GM18909 (cell line): Measurements from ENCODE around the gene ATG7.
A peak's percentile ranks its signal among the peaks of the same experiment; 100 is the strongest.
"Not testable (repeated sequence)": the region's sequence is repeated elsewhere in the genome, so short reads cannot be mapped to it uniquely, and the experiment has no call there.

Experiments
- ATAC-seq: cut with Tn5 transposase; IDR thresholded peaks from one replicate; pipeline ENCODE4 v1.9.1; 2021; ENCODE audit warnings: mild to moderate bottlenecking; ENCODE audit not compliant: unreplicated experiment, poor library complexity

ATG7 gene

DNA sequence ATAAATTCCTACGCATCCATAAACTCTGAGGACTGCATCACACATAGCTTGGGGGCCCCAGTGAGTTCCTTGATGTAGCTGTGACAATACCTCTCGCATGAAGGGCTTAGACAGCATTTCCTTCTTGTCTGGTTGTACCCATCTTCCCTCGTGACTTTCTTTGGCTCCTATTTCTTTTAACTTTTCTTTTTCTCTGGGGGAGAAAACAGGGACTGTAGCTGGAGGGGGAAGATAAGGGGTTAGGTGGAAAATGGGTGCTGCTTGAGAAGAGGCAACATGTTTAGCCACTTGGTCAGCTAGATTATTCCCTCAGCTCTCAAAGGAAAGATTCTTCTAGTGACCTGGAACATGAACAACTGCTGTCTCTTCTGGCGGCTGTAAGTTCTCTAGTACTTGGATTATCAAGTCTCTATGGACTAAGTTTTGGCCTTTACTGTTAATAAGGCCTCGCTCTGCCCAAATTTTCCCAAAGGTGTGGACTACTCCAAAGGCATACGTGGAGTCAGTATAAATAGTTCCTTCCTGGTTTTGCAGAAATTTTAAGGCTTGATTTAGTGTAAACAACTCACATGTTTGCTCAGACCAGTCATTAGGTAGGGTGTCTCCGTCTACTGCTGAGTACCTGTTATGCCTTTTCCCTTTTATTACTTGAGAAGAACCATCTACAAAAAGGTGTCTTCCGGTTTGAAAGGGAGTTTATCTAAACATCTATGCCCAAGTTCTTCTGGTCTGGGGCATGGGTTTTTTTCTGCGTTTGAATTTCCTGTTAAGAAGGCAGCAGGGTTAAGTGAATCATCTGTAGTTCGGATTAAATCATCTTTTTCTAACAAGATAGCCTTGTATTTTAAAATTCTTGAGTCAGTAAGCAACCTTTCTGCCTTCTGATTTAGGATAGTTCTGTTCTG lies 21.0 kb upstream of the ATG7 start:
- ATAC-seq = no peak

GRCh38 chr3:11251807-11252176 lies 20.4 kb upstream of the ATG7 start:
- ATAC-seq = no peak

DNA sequence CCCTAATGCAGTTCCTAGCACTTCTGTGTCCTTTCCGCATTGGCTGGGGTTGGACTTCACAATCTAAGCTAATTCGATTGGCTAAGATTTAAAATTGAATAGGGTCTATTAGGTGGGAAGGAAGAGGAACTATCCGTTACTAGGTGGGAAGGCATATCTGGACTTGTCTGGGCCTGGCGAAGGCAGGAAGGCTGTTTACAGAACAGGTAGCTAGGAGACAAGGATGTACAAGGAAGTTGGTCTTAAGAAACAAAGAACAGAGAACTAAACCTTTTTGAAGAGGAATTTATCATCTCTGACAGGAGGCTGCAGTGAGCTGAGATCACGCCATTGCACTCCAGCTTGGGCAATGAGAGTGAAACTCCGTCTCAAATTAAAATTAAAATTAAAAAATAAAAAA lies 17.3 kb upstream of the ATG7 start:
- ATAC-seq = no peak

DNA sequence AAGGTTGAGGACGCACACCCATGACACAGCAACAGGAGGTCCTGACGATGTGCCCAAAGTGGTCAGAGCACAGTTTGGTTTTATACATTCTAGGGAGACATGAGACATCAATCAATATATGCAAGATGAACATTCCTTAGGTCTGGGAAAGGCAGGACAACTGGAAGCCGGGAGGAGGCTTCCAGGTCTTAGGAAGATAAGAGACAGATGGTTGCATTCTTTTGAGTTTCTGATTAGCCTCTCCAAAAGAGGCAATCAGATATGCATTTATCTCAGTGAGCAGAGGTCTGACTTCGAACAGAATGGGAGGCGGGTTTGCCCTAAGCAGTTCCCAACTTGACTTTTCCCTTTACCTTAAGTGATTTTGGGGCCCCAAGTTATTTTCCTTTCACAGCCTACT lies 16.7 kb upstream of the ATG7 start:
- ATAC-seq = not testable (repeated sequence)

DNA sequence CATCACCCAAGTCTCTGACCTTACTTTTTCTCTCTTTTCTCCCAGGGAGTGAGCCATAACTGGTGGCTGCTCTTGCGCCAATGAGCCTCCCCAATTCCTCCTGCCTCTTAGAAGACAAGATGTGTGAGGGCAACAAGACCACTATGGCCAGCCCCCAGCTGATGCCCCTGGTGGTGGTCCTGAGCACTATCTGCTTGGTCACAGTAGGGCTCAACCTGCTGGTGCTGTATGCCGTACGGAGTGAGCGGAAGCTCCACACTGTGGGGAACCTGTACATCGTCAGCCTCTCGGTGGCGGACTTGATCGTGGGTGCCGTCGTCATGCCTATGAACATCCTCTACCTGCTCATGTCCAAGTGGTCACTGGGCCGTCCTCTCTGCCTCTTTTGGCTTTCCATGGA lies 13.2 kb upstream of the ATG7 start:
- ATAC-seq = no peak

DNA sequence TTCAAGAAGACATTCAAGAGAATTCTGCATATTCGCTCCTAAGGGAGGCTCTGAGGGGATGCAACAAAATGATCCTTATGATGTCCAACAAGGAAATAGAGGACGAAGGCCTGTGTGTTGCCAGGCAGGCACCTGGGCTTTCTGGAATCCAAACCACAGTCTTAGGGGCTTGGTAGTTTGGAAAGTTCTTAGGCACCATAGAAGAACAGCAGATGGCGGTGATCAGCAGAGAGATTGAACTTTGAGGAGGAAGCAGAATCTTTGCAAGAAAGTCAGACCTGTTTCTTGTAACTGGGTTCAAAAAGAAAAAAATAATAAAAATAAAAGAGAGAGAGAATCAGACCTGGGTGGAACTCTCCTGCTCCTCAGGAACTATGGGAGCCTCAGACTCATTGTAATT lies 11.7 kb upstream of the ATG7 start:
- ATAC-seq = no peak

DNA sequence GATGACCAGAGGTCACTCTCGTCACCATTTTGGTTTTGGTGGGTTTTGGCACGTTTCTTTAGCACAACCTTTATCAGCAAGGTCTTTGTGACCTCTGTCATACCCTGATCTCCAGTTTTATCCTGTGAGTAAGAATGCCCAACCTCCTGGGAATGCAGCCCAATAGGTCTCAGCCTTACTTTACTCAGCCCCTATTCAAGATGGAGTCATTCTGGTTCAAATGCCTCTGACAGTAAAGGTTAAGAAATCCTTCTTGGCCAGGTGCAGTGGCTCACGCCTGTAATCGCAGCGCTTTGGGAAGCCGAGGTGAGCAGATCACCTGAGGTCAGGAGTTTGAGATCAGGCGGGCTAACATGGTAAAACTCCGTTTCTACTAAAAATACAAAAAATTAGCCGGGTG lies 3.2 kb upstream of the ATG7 start:
- no peak for ATAC-seq

GRCh38 chr3:11272906-11273574 lies 843 bp downstream of the ATG7 start:
- ATAC-seq = no peak

- no peak for ATAC-seq
Measured at GRCh38 chr3:11273891-11274291, 1.7 kb downstream of the ATG7 start.

DNA sequence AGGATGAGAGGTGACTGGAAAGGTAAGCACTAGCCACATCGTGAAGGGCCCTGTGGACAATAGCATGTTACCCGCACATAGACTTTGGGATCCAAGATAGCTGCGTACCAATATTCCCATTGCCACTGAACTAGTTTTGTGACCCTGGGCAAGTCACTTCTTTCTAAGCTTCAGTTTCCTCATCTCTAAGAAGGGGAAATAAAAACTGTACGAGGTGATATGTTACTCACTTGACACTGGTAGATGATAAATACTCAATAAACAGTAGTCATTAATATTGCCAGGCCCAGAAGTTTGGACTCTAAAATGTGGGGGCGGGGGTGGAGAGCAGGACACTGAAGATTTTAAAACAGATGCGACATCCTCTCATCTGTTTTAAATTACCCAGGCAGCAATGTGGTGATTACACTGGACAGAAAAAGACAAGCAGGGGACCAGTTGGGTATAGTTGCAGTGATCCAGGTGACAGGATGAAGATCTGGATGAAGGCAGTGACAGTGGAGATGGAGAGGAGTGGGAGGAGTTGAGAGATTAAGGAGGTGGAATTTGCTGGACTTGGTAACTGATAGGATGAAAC lies 2.5 kb downstream of the ATG7 start:
- no peak for ATAC-seq

DNA sequence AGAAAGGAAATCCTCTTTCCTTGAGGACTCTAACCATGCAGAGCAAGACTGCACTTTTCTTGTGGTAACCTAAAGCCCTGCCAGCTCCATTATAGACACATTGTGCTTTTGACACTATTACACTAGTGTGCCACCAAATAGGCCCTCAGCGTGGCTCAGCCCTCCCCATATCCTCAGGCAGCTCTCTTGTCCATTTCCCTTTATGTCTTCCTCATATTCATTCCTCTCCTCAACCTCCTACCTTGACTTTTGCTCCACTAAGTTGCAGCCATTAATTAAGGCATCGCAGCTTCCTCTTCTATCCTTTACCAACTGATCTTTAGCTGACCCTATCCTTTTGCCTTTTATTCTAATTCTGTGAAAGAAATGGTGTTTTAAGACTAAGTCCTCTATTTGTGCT lies 3.7 kb downstream of the ATG7 start:
- ATAC-seq = no peak

DNA sequence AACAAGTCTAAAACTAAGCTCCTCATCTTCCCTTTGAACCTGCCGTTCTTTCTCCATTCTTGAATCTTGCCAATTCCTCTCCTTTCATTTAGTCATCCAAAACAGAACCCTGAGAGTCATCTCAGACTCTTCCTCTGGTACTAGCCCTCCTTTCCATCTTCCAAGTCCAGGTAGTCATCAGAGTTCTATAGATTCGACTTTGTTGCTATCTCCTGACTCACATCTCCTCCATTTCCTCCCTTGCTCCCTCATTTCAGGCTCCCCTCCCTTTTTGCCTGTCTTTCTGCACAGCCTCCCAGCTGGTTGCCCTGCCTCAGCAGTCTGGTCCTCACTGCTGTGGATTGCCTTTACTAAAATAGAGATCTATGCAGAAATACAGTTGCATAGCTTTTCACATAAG lies 4.7 kb downstream of the ATG7 start:
- no peak for ATAC-seq

GRCh38 chr3:11282250-11283138 lies 10.3 kb downstream of the ATG7 start:
- no peak for ATAC-seq

GRCh38 chr3:11283139-11283475 lies 10.9 kb downstream of the ATG7 start:
- ATAC-seq = no peak

GRCh38 chr3:11284011-11284410 lies 11.8 kb downstream of the ATG7 start:
- ATAC-seq = no peak

DNA sequence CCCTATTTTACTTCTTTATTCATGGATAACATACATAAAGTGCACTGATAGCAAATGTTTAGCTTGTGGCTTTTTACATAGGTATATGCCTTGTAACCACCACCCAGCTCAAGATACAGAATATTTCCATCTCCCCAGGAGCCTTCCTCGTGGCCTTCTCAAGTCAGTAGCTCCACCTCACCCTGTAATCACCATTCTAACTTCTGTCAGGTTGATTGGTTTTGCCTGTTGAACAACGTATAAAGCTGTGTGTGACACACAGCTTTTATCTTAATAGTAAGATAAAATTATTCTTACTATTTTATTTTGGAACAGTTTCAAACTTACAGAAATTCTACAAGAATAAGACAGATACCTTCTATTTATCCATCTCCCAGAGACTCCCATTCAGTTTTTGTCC lies 13.3 kb downstream of the ATG7 start:
- ATAC-seq = no peak

DNA sequence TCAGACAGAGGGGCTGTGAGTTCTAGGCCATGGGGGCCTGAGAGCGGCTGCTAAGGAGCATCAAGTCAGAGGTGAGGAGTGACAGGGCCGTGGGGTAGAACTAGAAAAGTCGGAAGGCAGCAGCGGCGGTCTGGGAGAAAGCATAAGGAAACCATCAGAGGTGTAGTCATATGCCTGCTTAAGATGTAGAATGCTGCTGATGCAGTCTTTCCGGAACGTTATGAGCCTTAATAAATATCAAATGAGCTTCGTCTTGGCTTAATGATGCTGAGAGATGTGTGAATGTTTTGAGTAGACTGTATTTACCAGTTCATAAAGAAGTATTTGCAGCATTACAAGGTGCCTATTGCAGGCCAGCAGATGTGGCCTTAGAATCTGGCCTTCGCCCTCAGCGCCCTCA lies 15.2 kb downstream of the ATG7 start:
- no peak for ATAC-seq

DNA sequence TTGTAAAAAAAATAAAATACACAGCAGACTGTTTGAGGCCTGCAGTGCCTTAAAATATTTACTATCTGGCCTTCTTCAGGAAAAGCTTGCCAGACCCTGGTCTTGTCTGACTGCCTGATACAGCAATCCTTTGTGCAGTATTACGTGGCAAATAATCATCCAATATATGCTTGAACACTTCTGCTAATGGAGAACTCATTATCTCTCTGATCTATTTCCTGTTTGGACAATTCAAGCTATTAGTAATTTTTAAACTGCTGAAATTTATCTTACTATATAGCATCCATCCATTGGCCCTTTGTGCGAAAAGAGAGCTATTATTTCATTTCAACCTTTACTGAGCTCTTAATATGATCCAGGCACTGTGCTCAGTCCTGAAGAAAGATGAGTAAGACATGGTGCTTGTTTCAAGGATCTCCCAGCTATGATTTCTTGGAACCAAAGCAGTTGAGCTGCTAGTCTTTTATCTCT lies 15.9 kb downstream of the ATG7 start:
- ATAC-seq = no peak

- ATAC-seq = peak; percentile 69
Measured at GRCh38 chr3:11288786-11289637, 16.8 kb downstream of the ATG7 start.

- ATAC-seq = no peak
Measured at GRCh38 chr3:11289864-11290263, 17.7 kb downstream of the ATG7 start.
